ENCODE data around the gene RAB8B.
A peak's percentile ranks its signal among the peaks of the same experiment; 100 is the strongest.

RAB8B gene

DNA sequence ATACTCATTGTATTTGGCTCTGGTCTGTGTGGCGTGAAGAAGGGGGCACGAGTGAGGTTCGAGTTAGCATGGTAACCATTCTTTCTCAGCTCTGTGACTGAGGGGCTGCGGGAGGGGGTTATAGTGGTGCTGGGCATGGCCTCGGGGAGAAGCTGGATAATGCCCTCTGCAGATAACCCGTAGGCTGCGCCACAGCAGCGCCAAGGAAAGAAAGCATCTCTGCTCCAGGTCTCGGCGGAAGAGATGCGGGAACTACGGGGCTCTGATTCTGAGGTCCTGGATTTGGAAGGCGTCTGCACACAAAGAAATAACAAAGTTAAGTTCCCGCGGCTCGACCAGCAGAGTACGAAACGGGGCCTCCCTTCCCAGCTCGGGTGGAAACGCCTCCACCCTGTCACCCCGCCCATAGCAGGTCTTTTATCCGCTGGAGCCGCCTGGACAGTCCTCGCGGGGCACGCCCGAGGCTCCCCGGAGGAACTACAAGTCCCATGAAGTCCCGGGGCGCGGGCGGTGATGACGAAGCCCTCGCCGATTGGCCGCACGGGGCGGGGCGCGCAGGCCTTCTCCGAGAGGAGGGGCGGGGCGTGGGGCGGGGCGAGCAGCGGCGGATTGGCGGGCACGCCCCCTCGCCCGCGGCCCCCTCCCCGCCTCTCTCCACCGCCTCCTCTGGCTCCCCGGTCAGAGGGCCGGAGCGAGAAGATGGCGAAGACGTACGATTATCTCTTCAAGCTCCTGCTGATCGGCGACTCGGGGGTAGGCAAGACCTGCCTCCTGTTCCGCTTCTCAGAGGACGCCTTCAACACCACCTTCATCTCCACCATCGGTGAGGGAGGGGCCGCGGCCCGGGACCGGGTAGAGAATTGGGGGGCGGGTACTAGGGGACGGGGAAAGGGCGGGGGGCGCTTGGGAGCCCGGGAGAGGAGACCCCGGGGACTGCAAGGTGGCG is at the start of gene RAB8B:
RAB8B (plus strand) TSS at position 681 of the 946 bp plus-strand sequence; CDS start at position 700, 19 bp downstream.
- DNase-seq (ENCODE audit: low read depth), result peak; percentile 93

DNA sequence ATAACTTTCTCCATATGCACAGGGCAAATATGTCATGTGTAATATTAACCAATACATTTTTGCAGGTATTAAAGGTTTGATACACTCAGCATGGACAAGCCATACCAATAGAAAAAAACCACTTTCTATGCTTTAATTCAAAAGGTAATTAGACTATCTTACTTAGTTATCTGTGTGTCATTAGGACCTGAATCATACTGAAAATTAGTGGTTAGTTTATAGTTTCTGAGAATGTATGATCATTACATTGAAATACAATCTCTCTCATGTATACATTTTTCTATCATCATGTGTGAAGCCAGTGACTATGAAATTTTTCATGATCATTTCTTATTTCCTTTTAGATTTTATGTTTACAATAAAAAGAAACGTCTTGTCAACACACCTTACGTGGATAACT is 48.5 kb upstream of the RAB8B start:
- no peak for DNase-seq (ENCODE audit: low read depth)

DNA sequence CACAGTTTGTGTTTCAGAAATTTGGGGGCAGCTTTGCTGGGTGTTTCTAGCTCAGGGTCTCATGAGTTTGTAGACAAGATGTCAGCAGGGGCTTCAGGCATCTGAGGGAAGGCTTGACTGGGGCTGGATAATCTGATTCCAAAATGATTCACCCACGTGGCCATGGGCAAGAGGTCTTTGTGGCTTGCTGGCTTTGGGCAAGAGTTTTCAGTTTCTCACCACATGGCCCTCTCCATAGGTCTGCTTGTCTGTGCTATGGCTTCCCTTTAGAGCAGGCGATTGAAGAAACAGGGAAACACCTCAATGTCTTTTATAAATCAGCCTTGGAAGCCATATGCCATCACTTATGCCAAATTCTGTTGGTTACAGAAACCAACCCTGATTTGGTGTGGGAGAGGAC is 44.0 kb upstream of the RAB8B start:
- DNase-seq (ENCODE audit: low read depth), result no peak

- DNase-seq (ENCODE audit: low read depth), result no peak
Measured at GRCh38 chr15:63146684-63147083, 42.7 kb upstream of the RAB8B start.

- no peak for DNase-seq (ENCODE audit: low read depth)
Measured at GRCh38 chr15:63151665-63152064, 37.7 kb upstream of the RAB8B start.

DNA sequence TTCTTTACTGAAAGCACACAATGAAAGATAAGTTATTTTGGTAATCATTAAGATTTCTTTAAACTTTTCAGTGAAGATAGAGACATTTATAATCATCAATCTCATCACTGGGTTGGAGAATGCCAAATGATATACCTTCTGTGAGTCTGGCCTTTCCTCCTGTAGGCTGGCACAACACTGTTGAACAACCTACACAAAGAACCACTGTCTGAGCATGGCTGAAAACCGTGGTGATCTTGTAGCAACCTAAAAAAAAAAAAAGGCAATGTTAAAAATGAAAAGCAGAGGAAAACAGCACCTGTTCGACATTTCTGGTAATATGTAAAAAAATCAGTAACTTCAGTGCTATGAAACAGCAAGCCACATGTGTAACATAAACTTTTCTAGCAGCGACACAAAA is 33.9 kb upstream of the RAB8B start:
- DNase-seq (ENCODE audit: low read depth), result no peak

DNA sequence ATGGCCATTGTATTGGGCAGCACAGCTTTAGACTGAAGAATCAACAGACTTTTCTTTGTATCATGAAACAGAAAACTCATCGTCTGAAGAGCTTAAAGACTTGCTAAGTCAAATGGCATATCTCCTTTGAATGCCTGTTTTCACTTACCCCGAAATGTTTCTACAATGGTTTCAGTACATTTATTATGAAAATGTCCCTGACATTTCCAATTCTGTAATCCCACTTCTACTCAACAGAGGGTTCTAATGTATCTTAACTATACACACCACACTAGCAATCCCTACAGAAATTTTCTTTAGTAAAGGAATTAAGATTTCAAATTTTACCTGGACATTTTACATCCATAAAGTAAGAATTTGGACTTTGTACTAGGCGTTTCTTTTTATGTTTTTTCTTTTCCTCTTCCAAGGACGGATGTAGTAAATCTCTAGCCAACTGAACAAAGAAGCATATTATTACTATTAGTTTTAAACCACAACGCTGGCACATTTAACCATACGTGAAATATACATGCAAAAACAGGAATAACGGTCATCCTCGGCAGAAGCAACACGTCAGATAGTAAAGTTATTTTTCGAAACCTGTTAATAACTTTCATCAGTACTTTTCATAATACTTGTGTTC is 33.2 kb upstream of the RAB8B start:
- DNase-seq (ENCODE audit: low read depth), result no peak

- no peak for DNase-seq (ENCODE audit: low read depth)
Measured at GRCh38 chr15:63156755-63157117, 32.7 kb upstream of the RAB8B start.

DNA sequence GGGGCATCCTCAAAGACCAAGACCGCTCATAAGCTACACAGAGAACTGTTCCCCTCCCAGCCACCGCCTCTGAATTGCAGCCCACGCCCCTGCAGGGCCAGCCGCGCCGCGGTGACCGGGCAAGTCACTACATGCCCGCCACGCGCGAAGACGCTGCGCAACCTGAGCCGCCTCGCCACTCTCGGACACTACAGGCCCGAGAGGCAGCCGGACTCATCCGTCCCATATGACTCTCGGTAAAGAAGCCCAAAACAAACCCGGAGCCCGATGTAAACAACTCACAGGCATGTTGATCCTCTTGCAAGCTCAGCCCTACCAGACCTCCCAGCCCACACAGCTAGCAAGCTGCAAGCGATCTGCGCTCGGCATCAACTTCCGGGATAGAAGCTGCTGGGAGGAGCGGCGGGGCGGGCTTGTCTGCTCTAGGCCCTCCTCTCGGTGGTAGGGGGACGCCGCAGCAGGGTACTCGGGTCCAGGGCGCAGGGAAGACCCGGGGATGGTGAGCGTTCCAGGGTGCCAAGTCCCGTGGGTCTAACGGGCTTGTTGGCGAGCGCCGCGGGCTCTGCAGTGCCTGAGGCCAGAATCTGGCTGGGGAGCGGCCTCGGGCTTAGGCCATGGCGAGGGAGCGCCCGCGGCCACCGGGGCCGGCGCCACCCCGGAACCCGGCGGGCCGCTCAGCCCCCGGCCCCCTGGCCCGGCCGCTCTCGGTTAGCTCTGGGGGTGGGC is 32.1 kb upstream of the RAB8B start, which contains the start of gene RPS27L:
RPS27L (minus strand) TSS at position 360 of the 726 bp plus-strand sequence; CDS start at position 288, 72 bp downstream.
- DNase-seq (ENCODE audit: low read depth), result peak; percentile 84

DNA sequence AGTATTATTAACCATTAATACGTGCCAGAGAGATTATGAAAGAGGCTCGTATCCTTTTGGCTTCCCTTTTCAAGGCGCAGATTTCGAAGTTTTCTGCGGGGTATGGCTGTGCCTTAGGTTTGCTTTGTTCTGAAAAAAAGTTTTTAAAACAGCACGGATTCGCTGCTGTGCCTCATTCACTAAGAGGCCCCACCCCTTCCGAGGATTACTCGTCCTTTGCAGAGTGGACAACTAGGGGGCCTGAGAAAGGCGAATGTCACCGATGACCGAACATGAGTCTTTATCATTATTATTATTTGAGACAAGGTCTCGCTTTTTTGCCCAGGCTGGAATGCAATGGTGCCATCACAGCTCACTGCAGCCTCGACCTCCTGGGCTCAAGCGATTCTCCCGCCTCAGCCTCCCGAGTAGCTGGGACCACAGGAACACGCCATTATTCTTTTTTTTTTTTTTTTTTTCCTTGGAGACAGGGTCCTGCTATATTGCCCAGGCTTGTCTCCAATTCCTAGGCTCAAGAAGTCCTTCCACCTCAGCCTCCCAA is 31.4 kb upstream of the RAB8B start:
- DNase-seq (ENCODE audit: low read depth), result peak; percentile 75

- no peak for DNase-seq (ENCODE audit: low read depth)
Measured at GRCh38 chr15:63160638-63161037, 28.8 kb upstream of the RAB8B start.

DNA sequence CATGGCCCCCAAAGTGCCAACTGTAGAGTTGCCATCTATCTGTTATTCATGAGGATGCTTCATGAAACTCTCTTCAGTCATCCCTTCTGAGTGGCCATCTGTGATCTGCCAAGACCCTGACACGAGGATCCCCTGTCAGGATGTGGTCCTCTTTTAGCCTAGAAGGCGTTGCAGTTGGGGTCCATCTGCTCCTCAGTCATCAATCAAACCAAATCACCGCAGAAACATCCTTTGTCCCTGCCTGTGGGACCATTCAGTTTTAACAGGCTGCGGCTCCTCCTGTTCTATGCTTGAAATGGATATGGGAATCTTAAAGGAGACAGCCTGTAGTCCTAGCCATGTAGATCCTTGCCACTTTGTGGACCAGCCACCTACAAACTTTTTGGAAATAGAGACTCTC is 26.2 kb upstream of the RAB8B start:
- DNase-seq (ENCODE audit: low read depth), result no peak

- DNase-seq (ENCODE audit: low read depth), result no peak
Measured at GRCh38 chr15:63165166-63165859, 24.1 kb upstream of the RAB8B start.

- DNase-seq (ENCODE audit: low read depth), result no peak
Measured at GRCh38 chr15:63166219-63166618, 23.2 kb upstream of the RAB8B start.

DNA sequence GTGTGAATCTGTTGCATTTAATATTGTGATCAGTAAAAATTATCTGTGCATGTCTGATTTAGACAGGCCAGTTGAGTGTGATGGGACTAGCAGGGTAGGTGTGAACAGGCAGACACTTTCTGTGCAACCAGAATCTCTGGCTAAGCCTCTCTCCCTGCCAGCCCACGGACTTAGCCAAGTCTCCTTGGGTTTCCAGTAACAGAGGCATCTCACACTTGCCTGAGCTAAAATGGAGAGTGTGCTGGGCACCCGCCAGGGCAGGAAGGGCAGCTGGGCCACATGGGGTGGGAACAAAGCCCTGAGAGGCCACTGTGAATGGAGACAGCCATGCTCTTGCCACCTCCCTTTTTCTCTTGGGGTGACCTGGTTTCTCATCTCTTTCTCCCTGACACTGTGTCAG is 19.6 kb upstream of the RAB8B start:
- DNase-seq (ENCODE audit: low read depth), result no peak

DNA sequence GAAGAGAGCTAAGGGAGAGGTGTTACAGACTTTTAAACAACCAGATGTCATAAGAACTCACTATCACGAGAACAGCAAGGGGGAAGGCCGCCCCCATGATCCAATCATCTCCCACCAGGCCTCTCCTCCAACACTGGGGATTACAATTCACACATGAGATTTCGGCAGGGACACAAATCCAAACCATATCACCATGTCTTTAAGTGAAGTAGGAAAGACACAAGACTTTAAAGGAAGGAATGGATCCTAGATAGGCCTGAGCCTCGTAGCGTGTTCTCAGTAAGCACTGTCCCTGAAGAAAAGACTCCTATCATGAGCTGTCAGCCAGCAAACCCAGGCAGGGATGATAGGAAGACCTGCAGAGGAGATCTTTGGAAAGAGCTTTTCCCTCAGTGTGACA is 17.0 kb upstream of the RAB8B start:
- no peak for DNase-seq (ENCODE audit: low read depth)

DNA sequence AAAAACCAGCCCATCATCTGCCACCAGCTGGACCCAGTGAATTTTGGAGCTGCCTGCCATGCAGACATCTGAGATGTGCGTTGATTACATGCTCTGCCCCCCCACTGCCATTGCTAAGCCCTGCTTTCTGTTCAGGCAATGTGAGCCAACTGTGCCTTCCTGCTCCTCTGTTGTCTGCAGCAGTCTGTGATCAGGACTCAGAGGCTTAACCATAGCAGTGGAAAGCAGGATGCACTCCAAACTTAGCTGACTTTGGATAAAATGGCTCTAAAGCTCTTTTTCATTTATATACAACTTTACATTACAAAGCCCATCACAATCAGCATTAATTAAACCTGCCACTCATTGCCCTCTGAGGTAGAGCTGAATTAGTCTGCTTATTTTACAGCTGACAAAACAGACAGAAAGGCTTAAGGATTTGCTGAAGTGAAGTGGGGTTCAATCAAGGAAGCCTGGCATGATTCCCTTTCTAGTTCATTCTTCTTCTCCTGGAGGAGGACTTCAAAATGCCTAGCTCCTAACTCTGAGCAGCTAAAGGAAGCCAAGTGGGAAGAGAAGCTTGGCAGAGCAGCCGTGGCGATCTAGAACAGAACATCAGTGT is 16.5 kb upstream of the RAB8B start:
- DNase-seq (ENCODE audit: low read depth), result no peak

DNA sequence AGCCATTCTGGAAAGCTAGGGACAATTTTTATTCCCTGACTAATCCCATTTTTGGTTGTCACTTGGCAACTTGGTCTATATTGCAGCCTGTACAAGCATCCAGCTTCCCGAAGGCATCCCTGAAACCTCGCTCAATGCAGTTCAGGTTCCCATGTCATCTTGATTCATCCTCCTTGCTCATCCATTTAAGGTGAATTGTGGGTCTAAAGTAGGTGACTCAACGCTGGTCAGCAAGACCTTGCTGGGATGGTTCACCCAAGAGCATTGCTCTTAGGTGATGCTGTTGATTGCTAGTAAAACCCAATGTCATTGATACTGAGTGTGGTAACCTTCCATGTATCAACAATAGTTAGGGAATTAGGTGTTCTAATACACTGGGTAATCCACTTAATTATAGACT is 13.1 kb upstream of the RAB8B start:
- no peak for DNase-seq (ENCODE audit: low read depth)

DNA sequence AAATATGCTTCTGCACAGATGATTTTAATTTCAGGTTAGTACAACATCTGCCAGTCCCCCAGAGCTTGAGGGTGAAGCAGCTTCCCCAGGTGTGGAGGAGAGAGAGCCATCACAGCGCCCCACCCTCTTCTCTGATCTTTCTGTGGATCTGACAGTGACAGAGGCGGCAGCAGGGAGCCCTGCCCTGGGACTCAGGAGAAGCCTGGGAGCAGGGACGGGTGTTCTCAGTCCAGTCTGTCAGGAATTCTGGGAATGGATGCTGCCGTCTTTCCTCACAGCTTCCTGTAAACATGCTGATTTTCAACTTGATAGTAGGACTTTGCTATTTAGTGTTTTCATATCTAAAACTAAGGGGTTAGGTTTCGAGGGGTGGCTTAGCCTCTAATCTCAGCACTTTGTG is 11.4 kb upstream of the RAB8B start:
- no peak for DNase-seq (ENCODE audit: low read depth)

DNA sequence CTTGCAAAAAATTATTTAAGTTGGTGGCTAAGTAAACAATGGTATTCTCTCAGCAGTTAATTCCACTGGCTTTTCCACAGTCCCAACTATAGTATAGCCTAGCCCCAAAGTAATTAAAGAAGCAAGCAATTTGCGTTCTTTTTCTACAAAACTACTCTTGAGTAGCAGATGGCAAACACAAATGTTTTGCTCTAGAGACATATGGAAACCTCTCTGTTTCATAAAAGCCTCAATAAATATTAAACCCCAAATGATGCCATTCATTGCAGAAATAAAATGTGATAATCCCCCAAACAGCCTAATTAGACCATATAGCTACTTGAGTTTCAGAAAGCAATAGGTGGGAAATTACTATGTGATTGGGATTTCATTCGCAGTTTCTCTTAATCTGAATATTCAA is 8.7 kb upstream of the RAB8B start:
- no peak for DNase-seq (ENCODE audit: low read depth)

DNA sequence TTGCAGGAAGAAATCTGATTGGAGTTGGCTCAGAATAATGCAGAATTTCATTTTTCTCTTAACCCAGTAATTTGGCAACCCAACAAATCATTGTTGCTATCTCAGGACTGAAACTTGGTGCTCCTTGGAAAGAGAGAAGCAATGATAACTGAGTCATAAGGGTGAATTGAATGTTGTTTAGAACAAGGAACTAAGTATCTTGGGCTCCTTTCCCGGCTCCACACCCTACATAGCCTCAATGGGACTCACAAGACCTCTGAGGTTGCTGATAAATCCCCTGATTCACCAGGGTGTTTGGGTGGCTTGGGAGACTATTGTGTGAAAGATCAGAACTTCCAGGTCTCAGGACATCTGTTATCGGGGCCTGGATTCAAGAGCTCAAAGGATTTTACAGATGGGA is 7.8 kb upstream of the RAB8B start:
- no peak for DNase-seq (ENCODE audit: low read depth)
